SK-N-SH (cell line): Measurements from ENCODE around the gene SYNE2. TPM values are rescaled to one million over a fixed set of nuclear protein-coding genes. Genes with fewer than 3 reads are reported as not detected.
A peak's percentile ranks its signal among the peaks of the same experiment; 100 is the strongest.

ENCODE experiments used
- CTCF ChIA-PET: fragments of 300-600, 350-600 bp; formaldehyde crosslinking; extraction: SDS; loops from one replicate; lab custom pipeline; 2021; lab: Yijun Ruan, JAX
- POLR2A ChIA-PET: fragments of 350-600 bp; sonication (Branson Sonifier 250); formaldehyde crosslinking; extraction: SDS; loops from one replicate; lab custom pipeline; 2020; ENCODE audit warnings: antibody characterized with exemption, inconsistent platforms; lab: Yijun Ruan, JAX
- DNase-seq: peaks from one replicate; pipeline ENCODE4 v3.0.0; 2012
- H2AFZ ChIP-seq: fragments of 200-600 bp; sonication (generic); 2 replicates; pipeline ENCODE4 v1.8.1; 2016; ENCODE audit warnings: antibody characterized with exemption, mild to moderate bottlenecking, low read depth
- H3F3A ChIP-seq: fragments of 200-600 bp; sonication (generic); replicated peaks from 2 replicates; pipeline ENCODE3; 2016; ENCODE audit warnings: antibody characterized with exemption, mild to moderate bottlenecking; ENCODE audit not compliant: insufficient read depth
- H3K27ac ChIP-seq, 2 experiments: fragments of 200-500 bp in 1 of 2; fragments of 200-600 bp in 1 of 2; sonication (Bioruptor generic) in 1 of 2; sonication (generic), shearing (Covaris generic) in 1 of 2; 2 replicates each; pipeline versions ENCODE4 v1.5.1 to v1.6.1; 2014 to 2016; ENCODE audit warnings: low read depth in 2 of 2, inconsistent platforms in 1 of 2, low read length in 1 of 2, mild to moderate bottlenecking in 1 of 2, mixed read lengths in 1 of 2
- H3K27me3 ChIP-seq: fragments of 200-600 bp; sonication (generic), shearing (Covaris generic); 2 replicates; pipeline ENCODE4 v1.6.1; 2016; ENCODE audit warnings: mixed run types; ENCODE audit not compliant: insufficient read depth
- H3K36me3 ChIP-seq, 2 experiments: fragments of 200-500 bp in 1 of 2; fragments of 200-600 bp in 1 of 2; sonication (Bioruptor generic) in 1 of 2; sonication (generic) in 1 of 2; replicated peaks in 1 of 2; 2 replicates each; pipeline versions ENCODE3 to v1.5.1; 2014 to 2016; ENCODE audit warnings: low read length in 1 of 2, mild to moderate bottlenecking in 1 of 2; ENCODE audit not compliant: insufficient read depth in 2 of 2, control insufficient read depth in 1 of 2
- H3K4me1 ChIP-seq, 2 experiments: fragments of 200-500 bp in 1 of 2; fragments of 200-600 bp in 1 of 2; sonication (Bioruptor generic) in 1 of 2; sonication (generic), shearing (Covaris generic) in 1 of 2; 2 replicates each; pipeline versions ENCODE4 v1.5.1 to v1.6.1; 2014 to 2016; ENCODE audit warnings: low read depth in 1 of 2, low read length in 1 of 2, mixed run types in 1 of 2; ENCODE audit not compliant: insufficient read depth in 2 of 2, control insufficient read depth in 1 of 2
- H3K4me2 ChIP-seq: fragments of 200-600 bp; sonication (generic), shearing (Covaris generic); 2 replicates; pipeline ENCODE4 v1.6.1; 2017; ENCODE audit warnings: mixed run types
- H3K4me3 ChIP-seq, 2 experiments: fragments of 200-500 bp in 1 of 2; fragments of 200-600 bp in 1 of 2; sonication (Bioruptor generic) in 1 of 2; sonication (generic), shearing (Covaris generic) in 1 of 2; 2 replicates each; pipeline versions ENCODE4 v1.5.1 to v1.8.1; 2014 to 2016; ENCODE audit warnings: low read depth in 2 of 2, inconsistent platforms in 1 of 2, low read length in 1 of 2, mild to moderate bottlenecking in 1 of 2, mixed read lengths in 1 of 2, moderate library complexity in 1 of 2
- H3K79me2 ChIP-seq: fragments of 200-600 bp; sonication (generic); 2 replicates; pipeline ENCODE4 v1.8.1; 2017; ENCODE audit warnings: mild to moderate bottlenecking; ENCODE audit not compliant: insufficient read depth
- H3K9ac ChIP-seq: fragments of 200-600 bp; sonication (generic); 2 replicates; pipeline ENCODE4 v1.6.1; 2017; ENCODE audit warnings: mixed run types
- H3K9me2 ChIP-seq: fragments of 200-600 bp; sonication (generic); 2 replicates; pipeline ENCODE4 v1.6.1; 2017; ENCODE audit warnings: mixed run types
- H3K9me3 ChIP-seq: fragments of 200-600 bp; sonication (generic); 2 replicates; pipeline ENCODE4 v1.6.1; 2017; ENCODE audit warnings: mixed run types, mild to moderate bottlenecking, moderate library complexity
- H4K20me1 ChIP-seq: fragments of 200-600 bp; sonication (generic); 2 replicates; pipeline ENCODE4 v1.6.1; 2017; ENCODE audit warnings: mild to moderate bottlenecking, mixed run types; ENCODE audit not compliant: insufficient read depth
- EP300 ChIP-seq, 2 experiments: IDR thresholded peaks; 2 replicates each; pipeline versions ENCODE4 v1.4.0 to v1.6.1; 2012; ENCODE audit warnings: borderline replicate concordance in 1 of 2, low read depth in 1 of 2, low read length in 1 of 2
- FOXJ3 ChIP-seq: sonication (generic); formaldehyde crosslinking; IDR thresholded peaks from 2 replicates; pipeline ENCODE4 v1.5.1; 2020; ENCODE audit warnings: mild to moderate bottlenecking, missing genetic modification reagents
- GATA2 ChIP-seq: sonication (generic); formaldehyde crosslinking; IDR thresholded peaks from 2 replicates; pipeline ENCODE4 v1.5.0; 2020; ENCODE audit warnings: mild to moderate bottlenecking, missing genetic modification reagents
- REST ChIP-seq: IDR thresholded peaks from 2 replicates; pipeline ENCODE4 v1.6.1; 2012; ENCODE audit warnings: mild to moderate bottlenecking, low read depth, low read length, moderate library complexity
- RFX5 ChIP-seq: IDR thresholded peaks from 2 replicates; pipeline ENCODE4 v1.6.1; 2012; ENCODE audit warnings: mild to moderate bottlenecking, improper control_type of control experiment, low read length
- RXRA ChIP-seq: IDR thresholded peaks from 2 replicates; pipeline ENCODE4 v1.4.0; 2012; ENCODE audit warnings: low read depth, mild to moderate bottlenecking, borderline replicate concordance
- SIN3A ChIP-seq: IDR thresholded peaks from 2 replicates; pipeline ENCODE4 v1.6.1; 2012; ENCODE audit warnings: low read depth, mild to moderate bottlenecking, low read length, moderate library complexity, borderline replicate concordance
- SMC3 ChIP-seq: IDR thresholded peaks from 2 replicates; pipeline ENCODE4 v1.6.1; 2012; ENCODE audit warnings: low read depth, low read length, improper control_type of control experiment
- USF1 ChIP-seq: IDR thresholded peaks from 2 replicates; pipeline ENCODE4 v1.4.0; 2012; ENCODE audit warnings: low read depth, borderline replicate concordance
- USF2 ChIP-seq: fragments of 150-350 bp; IDR thresholded peaks from 2 replicates; pipeline ENCODE4 v1.6.1; 2017; ENCODE audit warnings: antibody characterized with exemption, low read length, low read depth, borderline replicate concordance
- WGBS: methylation state at CpG from one replicate; pipeline ENCODE4 v1.1.6; 2017; ENCODE audit warnings: low lambda C conversion rate; 5-methylcytosine and 5-hydroxymethylcytosine counted together
- polyA plus RNA-seq, 3 experiments: library from polyadenylated mRNA; depleted of rRNA; stranded (reverse); fragments of >200 nt; gene quantifications; 2 replicates each; pipeline ENCODE4 v1.2.3, GENCODE V29; 2012

The SYNE2 gene
- polyA plus RNA-seq, 1 of the 3 experiments (the other 2 are of a cell fraction) = 7.1 TPM

- TF ChIP-seq USF1 (no peak), SIN3A (no peak), GATA2 (CRISPR knock-in tag) (no peak), RFX5 (no peak)
Measured at GRCh38 chr14:63843796-63844195, 9.0 kb upstream of the SYNE2 start (continued).

- no peaks in the 10 kb centered on the region for H3K9me2 ChIP-seq
Measured at GRCh38 chr14:63848890-63849289, 3.9 kb upstream of the SYNE2 start.

GRCh38 chr14:63852271-63852816 lies 460 bp upstream of the SYNE2 start:
- peak overlapping the region; percentile 90 for H2AFZ ChIP-seq
- peak overlapping the region; percentile 12 to 67; a peak in 3 of 4 replicates for H3K27ac ChIP-seq
- H3K9ac ChIP-seq = peak overlapping the region; percentile 53; the same call in 1 of the 2 replicates
- H3K36me3 ChIP-seq = no peaks in the 10 kb centered on the region
- ChIA-PET POLR2A (interaction anchor here (0.6 kb wide), 1 partner anchor 32 kb away, joined by 4 read pairs; no protein-coding TSS in a partner anchor), CTCF (interaction anchor here (0.7 to 3.1 kb wide), 7 partner anchors 10 to 82 kb away, joined by 3 to 13 read pairs (median 4); no protein-coding TSS in a partner anchor)
- no peaks in the 10 kb centered on the region for H3K9me2 ChIP-seq
- WGBS = 42% methylated on average over 18 of the region's 18 CpGs
- DNase-seq = peak; percentile 39
- H3K9me3 ChIP-seq = no peaks in the 10 kb centered on the region
- H3K4me1 ChIP-seq = peaks cover 4 to 22% of the 10 kb centered on the region in 2 experiments; a peak in 3 of 4 replicates
- H3K79me2 ChIP-seq = peaks cover 19% of the 10 kb centered on the region
- no peaks in the 10 kb centered on the region for H4K20me1 ChIP-seq
- TF ChIP-seq SIN3A (peak; percentile 21; the same call in 1 of the 2 replicates), REST (no peak), USF1 (no peak)
- H3K4me3 ChIP-seq = peak overlapping the region; percentile 80 to 83
- H3K27me3 ChIP-seq = no peaks in the 10 kb centered on the region
- H3F3A ChIP-seq = no peaks in the 10 kb centered on the region
- peak overlapping the region; percentile 74 for H3K4me2 ChIP-seq

More at GRCh38 chr14:63848890-63849289, 3.9 kb upstream of the SYNE2 start:
- Histone ChIP-seq H3K36me3 (no peaks in the 10 kb centered on the region), H3K27ac (no peak overlapping the region)
- TF ChIP-seq RXRA = no peak
- TF ChIP-seq USF2 = no peak
- TF ChIP-seq EP300 (IDR thresholded peaks at IDR 0.05; ENCODE audit: borderline replicate concordance in 1 of 2, low read depth in 1 of 2, low read length in 1 of 2) = no peak
- TF ChIP-seq FOXJ3 (CRISPR knock-in tag) = no peak
- no peak for TF ChIP-seq RFX5
- no peak for TF ChIP-seq SMC3
- TF ChIP-seq, all 33 proteins: peak for 0
- DNase-seq = no peak
- no peaks in the 10 kb centered on the region for H3K27me3 ChIP-seq
- POLR2A ChIA-PET = no interaction called here
- H3K4me3 ChIP-seq = no peak overlapping the region
- H2AFZ ChIP-seq = no peak overlapping the region
- H3K9me3 ChIP-seq = no peaks in the 10 kb centered on the region
- H3K4me2 ChIP-seq = no peak overlapping the region
- no peak overlapping the region for H3K9ac ChIP-seq
- H3F3A ChIP-seq = no peaks in the 10 kb centered on the region
- CTCF ChIA-PET = interaction anchor here (1.2 kb wide), 1 partner anchor 12 kb away, joined by 3 read pairs; no protein-coding TSS in a partner anchor
- H3K79me2 ChIP-seq = no peaks in the 10 kb centered on the region
- H3K4me1 ChIP-seq = peaks cover 0 to 5% of the 10 kb centered on the region in 2 experiments; a peak in 1 of 4 replicates
- no peaks in the 10 kb centered on the region for H4K20me1 ChIP-seq
